Fibroblast of the aortic adventitia (primary cell): ENCODE results near the gene FUOM. TPM values are rescaled to one million over a fixed set of nuclear protein-coding genes. Genes with fewer than 3 reads are reported as not detected.

Experiments
- DNase-seq: peaks from one replicate; pipeline ENCODE4 v3.0.0-alpha.2; 2010; ENCODE audit warnings: low read depth
- H3K4me3 ChIP-seq: 2 replicates; pipeline ENCODE4 v1.5.1; 2011; ENCODE audit warnings: low read depth, mild to moderate bottlenecking, control low read depth, low read length, moderate library complexity
- total RNA-seq: library from RNA; depleted of rRNA; stranded (reverse); fragments of >200 nt; gene quantifications from 2 replicates; pipeline ENCODE4 v1.2.3, GENCODE V29; 2012; ENCODE audit warnings: low replicate concordance
- TF ChIP-seq, protein P1 (sequence below): IDR thresholded peaks from 2 replicates; pipeline ENCODE4 v1.5.1; 2011; ENCODE audit warnings: mild to moderate bottlenecking, low read length, control low read depth, inconsistent platforms; ENCODE audit not compliant: insufficient read depth

Gene FUOM
- total RNA-seq, 1 donor: 16.9 TPM

DNA sequence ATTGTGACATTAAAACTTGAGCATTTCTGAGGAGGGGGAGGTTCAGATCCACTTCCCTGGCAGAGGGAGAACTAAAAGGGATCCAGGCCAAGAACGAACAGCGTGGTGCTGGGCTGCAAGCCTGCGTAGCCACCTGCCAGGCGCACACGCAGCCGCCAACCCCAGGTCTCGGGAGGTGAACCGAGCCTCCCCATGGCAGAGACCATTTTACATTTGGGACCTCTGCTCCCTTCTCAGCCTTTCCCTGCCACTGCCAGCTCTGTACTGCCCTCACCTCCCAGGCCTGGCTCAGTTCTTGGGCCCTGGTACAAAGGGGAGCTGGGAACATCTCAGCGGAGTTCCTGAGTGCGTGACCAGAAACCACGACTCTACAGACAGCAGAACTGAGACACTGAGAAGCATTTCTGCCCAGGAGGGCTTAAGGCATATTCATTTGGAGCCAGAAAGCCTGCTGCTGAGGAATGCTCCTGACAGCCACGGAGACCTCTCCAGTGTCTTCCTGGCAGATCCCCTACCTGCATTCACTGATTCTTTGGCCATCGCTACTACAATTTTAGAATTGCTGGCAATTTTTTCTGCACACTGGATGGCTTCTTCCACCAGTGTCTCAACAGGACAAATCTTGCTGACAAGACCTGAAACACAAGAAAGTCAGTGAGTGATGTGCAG, 7.8 kb upstream of the FUOM start:
- no peak for DNase-seq
- TF ChIP-seq, protein P1, sequence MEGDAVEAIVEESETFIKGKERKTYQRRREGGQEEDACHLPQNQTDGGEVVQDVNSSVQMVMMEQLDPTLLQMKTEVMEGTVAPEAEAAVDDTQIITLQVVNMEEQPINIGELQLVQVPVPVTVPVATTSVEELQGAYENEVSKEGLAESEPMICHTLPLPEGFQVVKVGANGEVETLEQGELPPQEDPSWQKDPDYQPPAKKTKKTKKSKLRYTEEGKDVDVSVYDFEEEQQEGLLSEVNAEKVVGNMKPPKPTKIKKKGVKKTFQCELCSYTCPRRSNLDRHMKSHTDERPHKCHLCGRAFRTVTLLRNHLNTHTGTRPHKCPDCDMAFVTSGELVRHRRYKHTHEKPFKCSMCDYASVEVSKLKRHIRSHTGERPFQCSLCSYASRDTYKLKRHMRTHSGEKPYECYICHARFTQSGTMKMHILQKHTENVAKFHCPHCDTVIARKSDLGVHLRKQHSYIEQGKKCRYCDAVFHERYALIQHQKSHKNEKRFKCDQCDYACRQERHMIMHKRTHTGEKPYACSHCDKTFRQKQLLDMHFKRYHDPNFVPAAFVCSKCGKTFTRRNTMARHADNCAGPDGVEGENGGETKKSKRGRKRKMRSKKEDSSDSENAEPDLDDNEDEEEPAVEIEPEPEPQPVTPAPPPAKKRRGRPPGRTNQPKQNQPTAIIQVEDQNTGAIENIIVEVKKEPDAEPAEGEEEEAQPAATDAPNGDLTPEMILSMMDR: no peak
- no peak overlapping the region for H3K4me3 ChIP-seq

DNA sequence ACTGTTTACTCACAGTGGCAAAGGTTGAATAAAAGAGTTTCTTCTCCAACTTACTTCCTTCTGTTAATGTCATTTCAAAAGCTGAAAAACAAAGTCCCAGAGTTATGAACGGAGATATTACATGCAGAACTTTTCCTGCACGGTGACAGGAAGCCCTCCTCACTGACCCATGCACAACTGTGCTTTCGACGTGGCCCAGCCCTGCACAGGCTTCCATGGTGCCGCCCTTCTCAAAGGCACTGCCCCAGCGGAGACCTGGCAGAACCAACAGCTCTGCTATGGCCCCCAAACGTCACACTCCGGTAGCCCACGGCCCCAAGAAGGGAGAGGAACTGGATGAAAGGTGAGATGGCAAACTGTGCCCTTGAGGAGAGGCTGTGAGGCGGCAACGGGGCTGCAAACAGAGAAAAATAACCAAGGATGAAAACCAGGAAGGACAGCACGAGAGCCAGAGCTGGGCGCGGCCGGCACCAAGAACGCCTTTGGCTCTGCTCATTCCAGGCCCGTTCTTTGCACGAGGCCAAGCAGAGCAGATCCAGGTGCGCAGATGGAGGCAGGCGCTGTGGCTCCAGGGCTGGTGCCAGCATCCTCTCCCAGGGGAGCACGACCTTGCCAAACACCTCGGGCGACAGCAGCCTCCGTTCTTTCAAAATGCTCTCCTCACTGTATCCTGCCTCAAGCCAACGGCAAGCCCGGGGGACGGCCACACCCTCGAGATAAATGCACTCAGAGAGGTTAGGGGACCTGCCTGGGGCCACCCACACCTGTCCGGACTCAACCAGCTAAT, 7.0 kb upstream of the FUOM start:
- no peak overlapping the region for H3K4me3 ChIP-seq
- TF ChIP-seq, protein P1: no peak
- DNase-seq: no peak

DNA sequence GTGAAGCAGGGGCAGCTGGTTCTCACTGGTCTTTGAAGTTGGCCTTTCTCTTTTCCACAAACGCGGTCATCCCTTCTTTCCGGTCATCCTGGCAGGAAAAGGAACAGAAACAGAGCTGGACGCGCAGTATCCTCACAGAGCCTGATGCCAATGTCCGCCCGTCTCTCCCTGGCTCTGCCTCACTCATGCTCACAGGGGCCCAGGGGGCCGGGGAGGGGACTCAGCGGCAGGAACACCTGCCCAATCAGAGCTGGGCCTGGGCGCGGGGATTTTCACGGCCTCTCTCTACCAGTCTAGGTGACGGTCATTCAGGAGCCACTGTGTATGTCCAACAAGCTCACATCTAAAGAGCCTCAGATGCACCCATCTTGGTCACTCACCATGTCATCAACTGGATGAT, 5.0 kb upstream of the FUOM start:
- TF ChIP-seq, protein P1: no peak
- no peak overlapping the region for H3K4me3 ChIP-seq
- DNase-seq: no peak

DNA sequence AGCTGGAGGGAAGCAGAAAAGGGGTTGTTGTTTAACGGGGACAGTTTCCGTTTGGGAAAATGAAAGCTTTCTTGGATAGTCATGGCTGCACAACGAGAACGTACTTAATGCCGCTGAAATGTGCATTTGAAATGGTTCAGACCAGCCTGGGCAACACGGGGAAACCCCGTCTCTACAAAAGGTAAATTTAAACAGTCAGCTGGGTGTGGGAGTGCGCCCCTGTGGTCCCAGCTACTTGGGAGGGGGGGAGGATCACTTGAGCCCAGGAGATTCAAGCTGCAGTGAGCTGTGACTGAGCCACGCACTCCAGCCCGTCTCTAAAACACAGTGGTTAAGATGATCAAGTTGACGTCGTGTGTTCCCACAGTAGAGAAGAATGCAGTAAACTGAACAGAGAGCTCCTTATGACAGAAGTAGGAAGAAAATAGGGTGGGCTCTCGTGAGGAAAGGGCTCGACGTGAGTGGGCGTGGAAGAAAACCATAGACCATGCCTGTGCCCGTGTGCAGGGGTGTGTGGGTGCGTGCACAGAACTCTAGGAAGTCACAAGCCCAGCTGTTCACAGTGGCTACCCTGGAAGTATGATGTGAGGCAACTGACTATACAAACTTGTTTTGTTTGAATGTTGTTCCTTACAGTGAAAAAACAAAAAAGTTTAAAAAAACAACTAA, 4.1 kb upstream of the FUOM start:
- TF ChIP-seq, protein P1: no peak
- DNase-seq: no peak

DNA sequence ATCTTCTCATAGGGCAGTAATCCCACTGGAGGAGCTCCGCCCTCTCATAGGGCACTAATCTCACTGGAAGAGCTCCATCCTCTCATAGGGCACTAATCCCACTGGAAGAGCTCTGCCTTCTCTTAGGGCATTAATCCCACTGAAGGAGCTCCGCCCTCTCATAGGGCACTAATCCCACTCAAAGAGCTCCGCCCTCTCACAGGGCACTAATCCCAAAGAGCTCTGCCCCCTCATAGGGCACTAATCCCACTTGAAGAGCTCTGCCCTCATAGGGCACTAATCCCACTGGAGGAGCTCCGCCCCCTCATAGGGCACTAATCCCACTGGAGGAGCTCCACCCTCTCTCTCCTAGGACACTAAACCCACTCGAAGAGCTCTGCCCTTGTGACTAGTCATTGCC, 3.4 kb upstream of the FUOM start:
- no peak overlapping the region for H3K4me3 ChIP-seq
- TF ChIP-seq, protein P1: no peak
- no peak for DNase-seq

More for the DNA sequence above, 4.1 kb upstream of the FUOM start:
- no peak overlapping the region for H3K4me3 ChIP-seq

DNA sequence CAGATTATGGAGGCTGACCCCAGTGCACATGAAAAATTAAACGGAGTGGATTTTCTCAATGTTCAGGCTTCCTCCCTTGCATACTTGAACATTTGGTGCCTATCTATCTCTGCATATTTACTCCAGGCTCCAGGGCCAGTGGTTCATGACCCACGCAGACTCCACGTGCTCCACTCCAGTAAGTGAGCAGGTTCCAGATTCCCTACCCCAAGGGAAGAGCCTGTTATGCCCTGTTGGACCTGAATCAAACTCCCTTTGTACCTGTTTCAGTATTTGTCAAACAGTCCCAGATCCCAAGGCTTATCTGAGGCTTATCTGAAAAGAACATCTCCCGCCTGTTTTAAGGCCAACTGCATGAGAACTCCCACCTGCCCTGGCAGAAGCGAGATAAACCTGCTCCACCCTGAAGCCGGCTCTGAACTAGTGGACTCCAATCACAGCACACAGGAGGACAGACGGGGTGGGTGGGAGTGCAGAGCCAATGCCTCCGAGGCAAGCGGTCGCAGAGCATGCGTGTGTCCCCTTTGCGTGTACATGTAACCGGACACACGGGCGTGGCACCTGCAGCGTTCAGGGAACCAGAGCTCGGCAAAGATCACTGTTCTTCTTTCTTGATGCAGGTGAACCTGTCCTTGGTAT, 2.3 kb upstream of the FUOM start:
- H3K4me3 ChIP-seq: no peak overlapping the region
- no peak for DNase-seq
- TF ChIP-seq, protein P1: no peak
